Endodermal cell (in vitro differentiated cells): ENCODE data around the gene IGF2BP3. TPM values are rescaled to one million over a fixed set of nuclear protein-coding genes. Genes with fewer than 3 reads are reported as not detected.
A peak's percentile ranks its signal among the peaks of the same experiment; 100 is the strongest.

ENCODE experiments used
- DNase-seq: peaks from one replicate; pipeline ENCODE4 v3.0.0-alpha.2; 2017
- H3K27ac ChIP-seq: 2 replicates; pipeline ENCODE4 v1.5.1; 2013; ENCODE audit warnings: mild to moderate bottlenecking, low read depth, low read length, moderate library complexity
- H3K27me3 ChIP-seq: 2 replicates; pipeline ENCODE4 v1.6.1; 2013; ENCODE audit warnings: mild to moderate bottlenecking, low read length, moderate library complexity; ENCODE audit not compliant: insufficient read depth, control insufficient read depth, poor library complexity, severe bottlenecking
- H3K36me3 ChIP-seq: 2 replicates; pipeline ENCODE4 v1.7.0; 2013; ENCODE audit warnings: mild to moderate bottlenecking, low read length, moderate library complexity; ENCODE audit not compliant: control insufficient read depth, insufficient read depth
- H3K4me1 ChIP-seq: one replicate; pipeline ENCODE4 v1.7.0; 2013; ENCODE audit warnings: low read length; ENCODE audit not compliant: control insufficient read depth, insufficient read depth
- H3K4me3 ChIP-seq: 2 replicates; pipeline ENCODE4 v1.5.1; 2013; ENCODE audit warnings: mild to moderate bottlenecking, low read length, moderate library complexity
- H3K9ac ChIP-seq: 2 replicates; pipeline ENCODE4 v1.6.1; 2013; ENCODE audit warnings: mild to moderate bottlenecking, low read length, moderate library complexity; ENCODE audit not compliant: poor library complexity, severe bottlenecking; ENCODE audit errors: extremely low read depth
- H3K9me3 ChIP-seq: 2 replicates; pipeline ENCODE4 v1.6.1; 2013; ENCODE audit warnings: mild to moderate bottlenecking, low read length, moderate library complexity; ENCODE audit not compliant: control insufficient read depth
- H3K27ac Mint-ChIP-seq: 2 replicates; pipeline ENCODE4 v1.8.0; 2020; ENCODE audit warnings: mixed read lengths
- H3K27me3 Mint-ChIP-seq: 2 replicates; pipeline ENCODE4 v1.8.0; 2021; ENCODE audit warnings: mild to moderate bottlenecking, mixed read lengths; ENCODE audit not compliant: insufficient read depth
- H3K36me3 Mint-ChIP-seq: 2 replicates; pipeline ENCODE4 v1.8.0; 2020; ENCODE audit warnings: low read depth, mixed read lengths
- H3K4me1 Mint-ChIP-seq: 2 replicates; pipeline ENCODE4 v1.8.0; 2020; ENCODE audit warnings: mixed read lengths
- H3K4me3 Mint-ChIP-seq: 2 replicates; pipeline ENCODE4 v1.8.0; 2020; ENCODE audit warnings: mild to moderate bottlenecking, moderate library complexity, mixed read lengths
- H3K9me3 Mint-ChIP-seq: 2 replicates; pipeline ENCODE4 v1.8.0; 2020; ENCODE audit warnings: mild to moderate bottlenecking, mixed read lengths
- WGBS, 2 experiments: methylation state at CpG; one replicate each; pipeline versions ENCODE4 v1.1.5 to v1.1.7; 2013; ENCODE audit warnings: missing lambda C conversion rate in 2 of 2, mixed read lengths in 1 of 2; ENCODE audit not compliant: insufficient coverage in 1 of 2, insufficient read length in 1 of 2; 5-methylcytosine and 5-hydroxymethylcytosine counted together
- total RNA-seq, 2 donors: library from RNA; stranded (reverse); fragmentation: NEBNext Ultra II Directional in 1 of 2; extraction: Animal tissue kit (Norgen Biotek cat#: 25700) in 1 of 2; gene quantifications; 2 replicates in 1 of 2; 3 replicates in 1 of 2; pipeline ENCODE4 v1.2.1, GENCODE V29; 2021
- TF ChIP-seq, protein P1 (sequence below): fragments of 200-600 bp; sonication (generic); conservative IDR thresholded peaks from 2 replicates; pipeline ENCODE4 v1.5.0; 2021; ENCODE audit warnings: antibody characterized with exemption, mild to moderate bottlenecking

Gene IGF2BP3
- total RNA-seq, 2 donors from 2014 or later, result 114 to 123 TPM

GRCh38 chr7:23477962-23478866 is 7.9 kb upstream of the IGF2BP3 start:
- WGBS, 2 experiments, result 85 to 100% methylated on average over 1 to 5 of the region's 6 CpGs
- H3K36me3 ChIP-seq, result no peaks in the 10 kb centered on the region
- no peak for DNase-seq
- no peaks in the 10 kb centered on the region for H3K27me3 ChIP-seq
- H3K4me1 Mint-ChIP-seq, result peaks cover 16% of the 10 kb centered on the region
- no peak overlapping the region for H3K9ac ChIP-seq
- no peaks in the 10 kb centered on the region for H3K27me3 Mint-ChIP-seq
- H3K27ac ChIP-seq, result no peak overlapping the region
- H3K4me3 Mint-ChIP-seq, result no peak overlapping the region
- H3K27ac Mint-ChIP-seq, result no peak overlapping the region
- H3K9me3 ChIP-seq, result no peaks in the 10 kb centered on the region
- no peak overlapping the region for H3K4me3 ChIP-seq
- no peaks in the 10 kb centered on the region for H3K4me1 ChIP-seq
- no peaks in the 10 kb centered on the region for H3K9me3 Mint-ChIP-seq
- TF ChIP-seq, protein P1, sequence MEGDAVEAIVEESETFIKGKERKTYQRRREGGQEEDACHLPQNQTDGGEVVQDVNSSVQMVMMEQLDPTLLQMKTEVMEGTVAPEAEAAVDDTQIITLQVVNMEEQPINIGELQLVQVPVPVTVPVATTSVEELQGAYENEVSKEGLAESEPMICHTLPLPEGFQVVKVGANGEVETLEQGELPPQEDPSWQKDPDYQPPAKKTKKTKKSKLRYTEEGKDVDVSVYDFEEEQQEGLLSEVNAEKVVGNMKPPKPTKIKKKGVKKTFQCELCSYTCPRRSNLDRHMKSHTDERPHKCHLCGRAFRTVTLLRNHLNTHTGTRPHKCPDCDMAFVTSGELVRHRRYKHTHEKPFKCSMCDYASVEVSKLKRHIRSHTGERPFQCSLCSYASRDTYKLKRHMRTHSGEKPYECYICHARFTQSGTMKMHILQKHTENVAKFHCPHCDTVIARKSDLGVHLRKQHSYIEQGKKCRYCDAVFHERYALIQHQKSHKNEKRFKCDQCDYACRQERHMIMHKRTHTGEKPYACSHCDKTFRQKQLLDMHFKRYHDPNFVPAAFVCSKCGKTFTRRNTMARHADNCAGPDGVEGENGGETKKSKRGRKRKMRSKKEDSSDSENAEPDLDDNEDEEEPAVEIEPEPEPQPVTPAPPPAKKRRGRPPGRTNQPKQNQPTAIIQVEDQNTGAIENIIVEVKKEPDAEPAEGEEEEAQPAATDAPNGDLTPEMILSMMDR, result no peak
- H3K36me3 Mint-ChIP-seq, result no peaks in the 10 kb centered on the region

DNA sequence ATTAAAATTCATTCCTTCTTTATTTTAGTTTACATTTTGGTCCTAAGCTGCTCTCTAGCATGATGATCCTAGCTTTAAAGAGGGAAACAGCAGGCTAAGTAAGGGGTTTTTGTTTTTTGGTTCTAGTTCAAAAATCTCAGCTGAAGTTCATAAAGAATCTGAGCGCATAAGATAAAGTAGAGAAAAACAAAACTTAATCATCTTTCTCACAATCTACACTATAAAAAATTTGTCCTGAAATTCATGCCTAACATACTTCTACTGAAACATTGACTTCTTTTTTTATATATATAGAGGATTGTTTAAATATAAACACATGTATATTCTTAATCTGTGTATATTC is 6.8 kb upstream of the IGF2BP3 start:
- Mint-ChIP-seq H3K4me3 (peak overlapping the region; percentile 51), H3K27ac (no peak overlapping the region), H3K4me1 (peaks cover 22% of the 10 kb centered on the region), H3K9me3 (no peaks in the 10 kb centered on the region), H3K36me3 (no peaks in the 10 kb centered on the region), H3K27me3 (no peaks in the 10 kb centered on the region)
- no peaks in the 10 kb centered on the region for H3K36me3 ChIP-seq
- WGBS, 2 experiments, result 100% methylated on average over 1 of the region's 1 CpG; no CpG with 5 or more reads in 1 of the 2 experiments
- no peak overlapping the region for H3K27ac ChIP-seq
- no peak overlapping the region for H3K9ac ChIP-seq
- no peaks in the 10 kb centered on the region for H3K27me3 ChIP-seq
- H3K9me3 ChIP-seq, result no peaks in the 10 kb centered on the region
- TF ChIP-seq, protein P1, result no peak
- H3K4me3 ChIP-seq, result peak overlapping the region; percentile 99
- H3K4me1 ChIP-seq, result no peaks in the 10 kb centered on the region
- DNase-seq, result no peak

GRCh38 chr7:23476286-23477156 is 6.2 kb upstream of the IGF2BP3 start:
- H3K4me3 ChIP-seq, result peak overlapping the region; percentile 99
- Mint-ChIP-seq H3K4me3 (peak overlapping the region; percentile 51), H3K9me3 (no peaks in the 10 kb centered on the region), H3K27me3 (no peaks in the 10 kb centered on the region), H3K27ac (peak overlapping the region; percentile 77), H3K36me3 (no peaks in the 10 kb centered on the region), H3K4me1 (peaks cover 22% of the 10 kb centered on the region)
- H3K9ac ChIP-seq, result peak overlapping the region; percentile 63
- H3K27me3 ChIP-seq, result no peaks in the 10 kb centered on the region
- peak overlapping the region; percentile 24 for H3K27ac ChIP-seq
- H3K9me3 ChIP-seq, result no peaks in the 10 kb centered on the region
- H3K36me3 ChIP-seq, result no peaks in the 10 kb centered on the region
- TF ChIP-seq, protein P1, result no peak
- DNase-seq, result no peak
- no peaks in the 10 kb centered on the region for H3K4me1 ChIP-seq
